Ishikawa (cell line): ENCODE measurements around the gene MOXD1.

Experiments used
- EGR1 ChIP-seq: IDR thresholded peaks from 2 replicates; pipeline ENCODE4 v1.6.1; 2012
- EP300 ChIP-seq: IDR thresholded peaks from 2 replicates; pipeline ENCODE4 v1.6.1; 2012; ENCODE audit warnings: borderline replicate concordance
- MAX ChIP-seq: IDR thresholded peaks from 2 replicates; pipeline ENCODE4 v1.6.1; 2012
- YY1 ChIP-seq: IDR thresholded peaks from 2 replicates; pipeline ENCODE4 v1.6.1; 2012; ENCODE audit warnings: low read depth

GRCh38 chr6:132348231-132348630 lies 53.0 kb downstream of the MOXD1 start:
- TF ChIP-seq EP300 (no peak), MAX (no peak), YY1 (no peak), EGR1 (no peak)
